HG02885 (cell line): ENCODE results near the gene JPH3.
"Not testable (repeated sequence)": the region's sequence is repeated elsewhere in the genome, so short reads cannot be mapped to it uniquely, and the experiment has no call there.

Experiments
- ATAC-seq: cut with Tn5 transposase; IDR thresholded peaks from one replicate; pipeline ENCODE4 v1.9.1; 2021; ENCODE audit warnings: mild to moderate bottlenecking; ENCODE audit not compliant: unreplicated experiment, poor library complexity

Gene JPH3

DNA sequence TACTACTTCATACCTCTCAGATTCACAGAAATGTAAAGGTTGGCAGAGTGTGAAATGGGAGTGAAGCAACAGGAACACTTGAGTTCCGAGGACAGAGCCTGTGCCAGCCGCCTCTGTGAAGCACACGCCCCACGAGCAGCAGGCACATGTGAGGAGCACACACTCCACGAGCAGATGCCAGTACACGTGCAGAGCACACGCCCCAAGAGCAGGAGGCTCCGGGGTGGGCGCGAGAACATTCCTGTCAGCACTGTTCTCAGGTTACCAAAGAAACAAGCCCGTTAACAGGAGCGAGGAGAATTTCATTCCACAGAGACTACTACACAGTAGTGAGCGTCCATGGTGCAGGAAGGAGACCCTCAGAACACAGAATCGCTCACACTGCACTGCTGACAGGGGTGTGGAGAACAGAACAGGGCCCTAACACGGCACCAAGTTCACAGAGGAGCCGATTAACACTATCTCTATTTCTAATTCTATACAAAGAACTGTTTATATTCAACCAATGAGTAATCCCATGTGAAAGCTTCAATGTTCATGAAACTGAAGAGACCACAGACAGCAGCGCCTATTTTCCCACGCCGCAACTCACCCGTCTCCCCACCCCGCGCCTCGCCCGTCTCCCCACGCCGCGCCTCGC, 123.4 kb downstream of the JPH3 start:
- ATAC-seq = no peak

DNA sequence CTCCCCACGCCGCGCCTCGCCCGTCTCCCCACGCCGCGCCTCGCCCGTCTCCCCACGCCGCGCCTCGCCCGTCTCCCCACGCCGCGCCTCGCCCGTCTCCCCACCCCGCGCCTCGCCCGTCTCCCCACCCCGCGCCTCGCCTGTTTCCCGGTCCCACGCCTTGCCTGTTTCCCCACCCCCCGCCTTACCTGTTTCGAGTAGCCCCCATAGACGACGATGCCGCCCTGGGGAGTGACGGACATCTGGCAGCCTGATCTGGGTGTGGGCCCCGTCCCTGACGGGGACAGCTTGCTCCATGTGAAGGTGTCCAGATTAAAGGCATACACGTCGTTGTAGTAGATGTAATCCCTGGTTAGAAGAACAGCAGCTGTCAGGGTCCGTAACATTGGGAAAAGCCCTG, 124.3 kb downstream of the JPH3 start:
- not testable (repeated sequence) for ATAC-seq

DNA sequence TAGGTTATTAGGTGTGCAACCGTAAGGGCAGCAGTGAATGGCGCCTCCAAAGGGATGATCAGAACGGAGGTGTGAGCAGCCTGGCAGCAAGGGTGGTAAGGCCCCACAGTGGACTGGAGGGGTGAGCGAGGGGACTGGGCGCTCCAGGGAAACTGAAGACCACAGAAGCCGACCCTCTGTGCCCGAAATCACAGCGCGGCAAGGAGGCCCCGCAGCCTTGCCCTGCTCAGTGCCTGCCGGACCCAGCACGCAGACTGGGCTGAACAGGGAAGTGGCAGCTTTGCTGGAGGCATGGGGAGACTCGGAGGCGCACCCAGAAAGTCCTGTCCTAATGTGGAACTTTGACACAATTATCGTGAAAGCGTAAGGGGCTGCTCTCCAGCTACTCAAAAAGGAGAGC, 125.0 kb downstream of the JPH3 start:
- no peak for ATAC-seq

DNA sequence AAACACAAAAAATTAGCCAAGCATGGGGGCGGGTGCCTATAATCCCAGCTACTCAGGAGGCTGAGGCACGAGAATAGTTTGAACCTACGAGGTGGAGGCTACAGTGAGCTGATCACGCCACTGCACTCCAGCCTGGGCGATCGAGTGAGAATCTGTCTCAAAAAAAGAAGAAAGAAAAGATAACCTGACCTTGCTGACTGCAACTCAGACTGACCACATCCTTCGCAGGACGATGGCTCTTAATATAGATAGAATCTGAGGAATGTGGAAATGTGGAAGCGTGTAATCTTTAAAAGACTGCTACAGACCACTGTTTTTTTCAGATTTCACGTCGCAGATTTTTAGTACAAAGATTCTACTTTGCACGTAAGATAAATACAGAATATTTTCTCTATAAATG, 125.7 kb downstream of the JPH3 start:
- ATAC-seq = no peak

DNA sequence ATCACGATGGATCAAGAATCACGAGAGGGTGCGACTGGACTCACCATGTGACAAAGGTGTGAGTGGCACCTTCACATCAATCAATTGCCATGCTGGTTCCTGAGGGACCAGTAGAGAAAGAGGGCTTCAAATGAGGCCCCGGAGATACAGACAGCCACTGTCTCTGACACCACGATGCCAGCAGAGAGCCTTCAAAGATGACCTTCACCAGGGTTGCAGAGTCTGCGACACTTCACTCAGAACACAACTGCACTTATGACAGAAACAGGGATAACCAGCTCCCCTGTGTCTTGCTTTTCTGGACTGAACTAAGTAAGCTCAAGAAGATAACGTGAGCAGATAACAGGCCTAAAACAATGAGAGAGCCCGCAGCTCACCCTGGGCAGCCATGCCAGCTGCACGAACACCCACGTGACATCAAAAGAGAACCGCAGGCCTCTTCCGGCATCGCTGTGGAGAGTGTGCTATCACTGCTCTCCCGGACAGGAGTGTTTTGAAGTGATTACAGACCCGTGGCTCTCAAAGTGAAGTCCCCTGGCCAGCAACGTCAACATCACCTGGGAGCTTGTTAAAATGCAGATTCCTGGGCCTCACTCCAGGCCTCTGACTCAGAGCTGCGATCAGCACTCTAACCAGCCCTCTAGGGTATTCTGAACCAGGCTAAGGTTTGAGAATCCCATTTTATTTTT, 127.1 kb downstream of the JPH3 start:
- no peak for ATAC-seq

DNA sequence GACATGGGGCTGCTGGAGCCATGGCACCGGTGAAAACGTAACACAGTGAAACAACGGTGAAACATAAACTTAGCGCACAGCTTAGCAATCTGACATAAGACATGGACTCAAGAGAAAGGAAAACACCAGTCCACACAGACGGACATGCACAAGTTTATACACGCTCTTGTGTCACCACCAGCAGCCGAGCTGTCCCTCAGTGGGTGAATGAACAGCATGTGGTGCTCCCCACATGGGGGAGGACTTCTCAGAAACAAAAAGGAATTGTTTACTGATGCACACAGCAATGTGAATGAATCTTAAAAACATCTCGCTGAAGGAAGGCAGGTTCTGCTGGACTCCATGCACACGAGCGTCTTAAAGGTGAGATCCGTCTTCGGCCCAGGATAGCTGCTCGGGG, 129.3 kb downstream of the JPH3 start:
- ATAC-seq = no peak

DNA sequence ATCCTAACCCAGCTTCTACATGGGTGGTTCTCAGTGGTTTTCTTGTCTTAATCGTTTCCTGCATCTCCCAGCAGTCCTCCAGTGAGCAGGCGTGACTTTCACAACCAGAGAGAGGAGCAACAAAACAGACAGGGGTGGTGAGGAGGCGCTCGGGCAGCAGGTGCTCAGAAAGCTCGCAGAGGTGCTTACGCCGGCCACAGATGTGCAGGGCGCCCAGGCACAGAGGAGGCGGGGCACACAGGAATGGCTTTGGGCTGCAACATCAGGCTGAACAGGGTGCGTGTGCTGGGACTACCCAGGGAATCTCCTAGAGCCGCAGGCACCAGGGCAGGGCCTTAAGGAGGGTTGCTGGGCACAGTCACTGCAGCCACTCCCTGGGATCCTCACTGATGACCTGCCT, 130.9 kb downstream of the JPH3 start:
- no peak for ATAC-seq

DNA sequence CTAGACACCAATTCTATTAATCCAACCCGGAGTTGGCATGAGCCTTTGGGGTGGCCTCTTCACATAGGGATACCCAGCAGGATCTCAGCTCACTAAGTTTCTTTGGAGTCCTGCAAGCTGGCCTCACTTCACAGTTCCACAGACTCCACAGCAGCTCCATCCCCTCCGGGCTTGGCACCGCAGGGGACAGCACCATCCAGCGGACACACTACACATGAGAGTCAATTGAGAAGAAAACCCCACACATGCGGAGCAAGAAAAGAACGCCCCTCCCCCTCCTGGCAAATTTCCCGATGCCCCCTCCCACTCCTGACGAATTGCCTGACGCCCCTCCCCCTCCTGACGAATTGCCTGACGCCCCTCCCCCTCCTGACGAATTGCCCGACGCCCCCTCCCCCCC, 132.3 kb downstream of the JPH3 start:
- no peak for ATAC-seq

DNA sequence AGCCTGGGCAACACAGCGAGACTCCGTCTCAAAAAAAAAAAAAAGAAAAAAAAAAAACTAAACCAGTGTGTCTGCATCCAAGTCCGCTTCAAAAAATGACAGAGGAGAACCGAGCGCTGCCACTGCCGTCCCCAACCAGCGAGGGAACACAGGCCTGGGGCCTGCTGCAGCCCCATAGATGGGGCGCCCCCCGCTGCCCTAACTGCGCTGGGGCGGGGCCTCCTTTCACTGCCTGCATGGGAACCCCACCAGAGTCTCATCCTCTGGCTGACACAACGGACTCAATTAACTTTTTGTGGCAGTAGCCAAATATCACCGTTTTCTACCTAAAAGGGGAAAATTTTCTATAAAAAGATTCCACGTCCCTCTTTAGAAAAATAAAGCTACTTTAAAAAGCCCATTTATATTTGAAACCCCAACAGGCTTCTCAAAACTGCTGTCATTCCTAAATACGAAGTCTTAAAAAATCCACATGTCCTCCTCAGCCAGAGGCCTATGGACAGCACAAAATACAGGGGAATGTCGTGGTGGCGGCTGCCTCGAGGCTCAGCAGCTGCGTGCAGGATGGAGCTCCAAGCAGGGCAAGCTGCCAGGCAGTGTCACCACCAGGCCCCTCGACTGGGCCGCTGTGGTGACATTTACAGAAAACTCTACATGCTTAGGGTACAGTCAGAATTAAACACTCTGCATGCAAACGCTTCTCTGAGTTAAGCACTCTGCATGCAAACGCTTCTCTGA, 133.1 kb downstream of the JPH3 start:
- ATAC-seq = no peak

DNA sequence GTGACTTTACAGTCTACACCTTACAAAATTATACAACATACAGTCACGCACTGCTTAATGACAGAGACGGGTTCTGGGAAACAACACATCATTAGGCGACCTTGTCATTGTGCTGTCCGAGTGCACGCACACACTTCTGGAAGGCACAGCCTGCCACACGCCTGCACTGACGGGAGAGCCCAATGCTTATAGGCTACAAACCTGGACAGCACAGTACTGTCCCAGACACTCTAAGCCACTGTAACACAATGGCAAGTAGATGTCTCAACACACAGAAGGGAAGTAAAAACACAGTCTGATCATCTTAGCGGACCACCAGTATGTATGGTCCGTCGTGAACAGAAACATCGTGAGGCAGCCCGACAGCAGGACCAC, 133.7 kb downstream of the JPH3 start:
- ATAC-seq = no peak

DNA sequence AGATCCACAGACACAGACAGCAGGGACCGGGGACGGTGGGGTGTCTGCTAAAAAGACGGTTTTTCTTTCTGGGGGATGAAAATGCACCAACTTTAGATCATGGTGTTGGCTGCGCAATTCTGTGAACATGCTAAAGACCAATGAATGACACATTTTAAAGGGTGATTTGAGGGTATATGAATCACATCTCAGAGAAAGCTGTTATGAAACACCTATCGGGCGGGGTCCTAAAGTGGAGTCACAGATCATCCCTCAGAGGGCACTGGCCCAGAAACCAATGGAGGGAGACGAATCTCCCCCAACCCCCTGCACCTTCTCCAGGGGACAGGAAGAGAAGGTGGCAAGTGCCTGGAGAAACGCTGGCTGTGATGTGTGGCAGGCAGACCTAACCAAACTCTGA, 137.5 kb downstream of the JPH3 start:
- no peak for ATAC-seq

DNA sequence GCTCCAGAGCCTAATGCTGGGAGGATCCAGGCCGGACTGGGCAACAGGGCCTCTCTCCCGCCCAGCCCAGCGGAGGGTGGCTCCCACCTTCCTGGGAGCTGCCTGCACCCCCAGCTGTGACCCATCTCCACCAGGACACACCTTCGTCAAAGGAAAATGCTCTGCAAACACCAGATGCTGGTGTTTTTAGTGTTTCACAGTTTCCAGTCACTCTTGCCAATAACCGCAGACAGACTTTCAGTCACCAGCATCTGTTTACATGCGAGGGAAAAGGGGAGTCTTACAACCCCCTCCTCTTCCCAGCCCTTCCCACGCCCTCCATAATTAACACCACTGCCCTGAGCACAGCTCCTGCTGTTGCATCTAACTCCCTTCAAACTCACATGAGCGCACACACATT, 138.1 kb downstream of the JPH3 start:
- ATAC-seq = no peak

DNA sequence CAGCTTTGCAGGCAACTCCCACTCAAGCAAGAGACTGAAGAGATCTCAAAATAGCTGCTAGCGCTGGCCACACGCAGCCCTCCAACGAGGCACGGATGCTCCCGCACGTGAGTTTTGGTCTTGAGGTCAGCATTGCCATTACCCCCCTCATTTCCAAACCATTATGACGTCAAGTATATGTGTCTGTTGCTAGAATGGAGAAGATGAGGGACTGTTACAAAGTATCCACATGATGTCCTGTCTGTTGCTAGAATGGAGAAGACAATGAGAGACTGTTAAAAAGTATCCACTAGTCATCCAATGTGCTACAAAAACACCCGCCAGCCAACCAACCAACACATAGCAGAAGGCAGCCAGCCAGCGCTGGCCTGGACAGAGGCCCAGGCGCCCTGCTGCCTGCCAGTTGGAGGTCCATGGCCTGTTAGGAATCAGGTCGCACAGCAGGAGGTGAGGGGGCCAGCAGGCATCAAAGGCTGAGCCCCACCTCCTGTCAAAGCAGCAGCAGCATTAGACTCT, 138.7 kb downstream of the JPH3 start:
- no peak for ATAC-seq

DNA sequence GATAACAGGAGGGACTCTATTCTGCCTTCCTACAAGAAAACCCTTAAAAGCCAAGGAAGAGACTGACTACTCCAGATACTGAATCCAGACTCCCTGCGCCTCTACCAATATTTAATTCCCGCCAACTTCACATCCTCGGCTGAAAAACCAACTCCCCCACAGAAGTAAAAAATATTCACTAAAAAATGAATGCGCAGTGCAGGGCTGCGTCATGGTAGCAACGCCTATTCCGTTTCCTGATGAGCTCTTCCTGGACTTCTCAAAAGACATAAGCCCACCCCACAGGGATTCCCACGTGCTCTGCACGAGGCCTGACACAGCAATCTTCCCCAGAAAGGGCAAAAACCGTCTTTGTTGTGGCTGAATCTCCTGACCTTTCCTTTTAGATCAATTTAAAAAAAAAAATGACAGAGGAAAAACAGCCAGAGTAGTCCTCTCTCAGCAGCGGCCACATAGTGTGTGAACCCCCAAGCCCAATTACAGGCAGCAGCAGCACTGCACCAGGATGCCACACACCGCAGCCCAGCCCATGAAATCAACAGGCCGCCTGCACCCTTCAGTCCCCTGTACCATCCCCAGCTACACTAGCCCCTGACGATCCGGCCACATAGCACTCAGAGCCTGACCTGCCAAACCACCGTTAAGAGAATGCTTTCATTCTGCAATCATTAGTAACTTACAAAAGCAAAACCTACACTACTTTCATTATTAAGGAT, 139.6 kb downstream of the JPH3 start:
- no peak for ATAC-seq

DNA sequence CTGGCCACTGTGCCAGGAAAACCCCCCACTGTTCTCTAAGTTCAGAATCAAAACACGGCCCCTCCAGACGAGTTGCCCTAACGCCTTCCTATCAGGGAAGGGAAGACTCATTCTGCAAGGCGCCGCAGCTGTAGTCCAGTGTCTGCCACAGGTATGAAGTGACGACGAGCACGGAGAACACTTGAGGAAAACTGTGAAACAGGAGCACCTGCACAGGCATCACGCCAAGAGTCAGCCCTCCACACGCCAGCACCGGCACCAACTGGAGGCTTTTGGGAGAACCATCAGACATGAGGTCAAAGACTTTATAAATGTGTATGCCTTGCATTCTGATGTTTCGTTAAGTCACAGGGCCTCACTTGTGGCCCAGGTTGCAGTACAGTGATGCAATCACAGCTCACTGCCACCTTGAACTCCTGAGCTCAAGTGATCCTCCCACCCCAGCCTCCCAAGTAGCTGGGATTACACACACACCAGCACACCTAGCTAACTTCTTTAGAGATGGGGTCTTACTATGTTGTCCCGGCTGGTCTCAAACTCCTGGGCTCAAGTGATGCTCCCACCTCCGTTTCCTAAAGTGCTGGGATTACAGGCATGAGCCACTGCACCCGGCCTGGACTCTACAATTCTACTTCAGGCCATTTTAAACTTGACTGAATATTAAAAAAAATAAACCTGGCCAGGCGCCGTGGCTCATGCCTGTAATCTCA, 140.6 kb downstream of the JPH3 start:
- ATAC-seq = no peak

DNA sequence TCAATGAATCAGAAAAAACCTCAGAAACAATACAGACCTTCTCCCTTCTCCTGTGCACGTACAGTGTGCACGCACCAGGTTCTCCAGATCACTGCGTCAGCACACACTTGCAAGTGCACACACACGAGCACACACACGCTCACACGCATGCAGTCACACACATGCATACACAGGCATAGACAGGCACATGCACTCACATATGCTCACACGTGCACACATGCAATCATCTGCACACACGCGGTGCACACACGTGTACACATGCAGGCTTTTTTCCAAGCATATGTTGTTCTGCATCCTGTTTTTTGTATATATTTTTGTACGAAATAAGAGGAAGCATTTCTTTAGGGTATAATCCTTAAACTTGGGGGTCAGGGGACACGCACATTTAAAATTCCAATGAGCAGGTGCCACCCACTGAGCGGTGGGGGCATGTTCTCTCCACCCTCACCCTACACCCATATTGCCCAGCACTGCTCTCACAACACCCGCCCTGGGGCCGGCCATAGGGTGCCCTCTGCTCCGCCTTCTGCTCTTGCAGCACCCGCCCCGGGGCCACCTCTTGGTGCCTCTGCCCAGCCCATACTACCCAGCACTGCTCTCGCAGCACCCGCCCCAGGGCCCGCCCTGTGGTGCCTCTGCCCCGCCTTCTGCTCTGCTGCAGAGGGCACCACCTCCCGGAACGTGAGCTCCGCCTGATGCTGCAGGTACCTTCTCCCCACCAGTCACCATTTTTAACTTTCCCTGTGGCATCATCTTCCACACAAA, 142.6 kb downstream of the JPH3 start:
- no peak for ATAC-seq

DNA sequence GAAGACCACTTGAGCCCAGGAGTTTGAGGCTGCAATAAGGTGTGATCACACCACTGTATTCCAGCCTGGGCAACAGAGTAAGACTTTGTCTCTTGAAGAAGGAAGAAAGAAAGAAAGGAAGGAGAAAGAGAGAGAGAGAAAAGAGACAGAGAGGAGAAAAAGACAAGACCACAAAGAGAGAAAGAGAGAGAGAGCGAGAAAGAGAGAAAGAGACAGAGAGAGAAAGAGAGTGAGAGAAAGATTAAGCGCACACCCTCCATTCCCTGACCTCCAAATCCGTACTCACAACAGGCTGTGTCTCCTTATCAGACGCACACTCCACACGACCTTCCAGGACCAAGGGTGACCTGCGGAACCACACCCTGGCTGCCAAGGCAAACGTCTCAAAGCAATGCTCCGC, 143.9 kb downstream of the JPH3 start:
- no peak for ATAC-seq
